ENCODE data around the gene ZNF566. TPM values are rescaled to one million over a fixed set of nuclear protein-coding genes. Genes with fewer than 3 reads are reported as not detected.

The ZNF566 gene
- total RNA-seq, 1 experiment from 2014 or later = 3.7 TPM

DNA sequence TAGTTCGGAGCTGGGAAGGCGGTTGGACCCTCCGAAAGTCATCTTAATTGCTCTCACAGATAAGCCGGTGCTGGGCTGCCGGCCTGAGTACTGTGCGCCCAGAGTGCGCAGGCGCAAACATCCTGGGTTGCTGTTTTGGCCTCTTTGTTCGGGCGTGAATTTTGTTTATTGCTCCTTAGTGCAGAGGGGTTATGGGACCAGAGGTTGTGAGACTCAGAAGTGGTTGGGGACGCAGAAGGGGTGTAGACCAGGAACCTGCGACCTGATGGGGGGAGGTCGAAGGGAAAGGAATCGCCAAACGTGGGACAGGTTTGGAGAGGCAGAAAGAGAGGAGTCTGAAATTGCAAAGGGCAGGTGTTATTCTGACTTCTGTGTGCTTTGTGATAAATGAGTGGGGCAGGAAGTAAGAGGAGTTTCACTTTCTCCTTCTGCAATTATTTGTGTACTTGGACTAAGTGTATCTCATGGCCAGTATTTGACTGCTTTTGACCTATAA, 607 bp upstream of the ZNF566 start:
- H3K4me3 ChIP-seq = peak overlapping the region; percentile 70
- no peaks in the 10 kb centered on the region for H3K27me3 ChIP-seq (replicated peaks)
- H3K27ac ChIP-seq = peak overlapping the region; percentile 88
- H3K4me1 ChIP-seq (replicated peaks) = peaks cover 8% of the 10 kb centered on the region; the same call in 1 of the 2 replicates
- DNase-seq (ENCODE audit: low read depth in 1 of 2, low spot score in 2 of 2) = peak in 1 of 2 experiments; percentile 76
- no peaks in the 10 kb centered on the region; the same call in 1 of the 2 replicates for H3K36me3 ChIP-seq
- peaks cover 5% of the 10 kb centered on the region for H3K9me3 ChIP-seq (replicated peaks)

GRCh38 chr19:36488846-36489117, 579 bp downstream of the ZNF566 start:
- Histone ChIP-seq H3K4me1 (replicated peaks) (peaks cover 8% of the 10 kb centered on the region; the same call in 1 of the 2 replicates), H3K4me3 (peak overlapping the region; percentile 70)
- DNase-seq (ENCODE audit: low read depth in 1 of 2, low spot score in 2 of 2) = no peak

GRCh38 chr19:36488118-36488845, 1.1 kb downstream of the ZNF566 start:
- Histone ChIP-seq H3K4me3 (peak overlapping the region; percentile 70), H3K27me3 (replicated peaks) (no peaks in the 10 kb centered on the region), H3K36me3 (no peaks in the 10 kb centered on the region; the same call in 1 of the 2 replicates), H3K27ac (no peak overlapping the region), H3K4me1 (replicated peaks) (peaks cover 8% of the 10 kb centered on the region; the same call in 1 of the 2 replicates), H3K9me3 (replicated peaks) (peaks cover 5% of the 10 kb centered on the region; the same call in 1 of the 2 replicates)
- no peak for DNase-seq (ENCODE audit: low read depth in 1 of 2, low spot score in 2 of 2)

More at GRCh38 chr19:36488846-36489117, 579 bp downstream of the ZNF566 start:
- Histone ChIP-seq H3K27ac (0 out of 2 replicates have a peak overlapping the region, but pooled peaks have one; percentile 88), H3K36me3 (no peaks in the 10 kb centered on the region; the same call in 1 of the 2 replicates), H3K9me3 (replicated peaks) (peaks cover 5% of the 10 kb centered on the region; the same call in 1 of the 2 replicates), H3K27me3 (replicated peaks) (no peaks in the 10 kb centered on the region)

GRCh38 chr19:36483653-36484052, 5.7 kb downstream of the ZNF566 start:
- H3K27me3 ChIP-seq (replicated peaks) = no peaks in the 10 kb centered on the region
- H3K36me3 ChIP-seq = no peaks in the 10 kb centered on the region; the same call in 1 of the 2 replicates
- 0 out of 2 replicates have a peak, but pooled peaks cover under 1% of the 10 kb centered on the region for H3K4me1 ChIP-seq (replicated peaks)
- no peak overlapping the region for H3K27ac ChIP-seq
- H3K4me3 ChIP-seq = no peak overlapping the region
- H3K9me3 ChIP-seq (replicated peaks) = peaks cover 9% of the 10 kb centered on the region; the same call in 1 of the 2 replicates
- DNase-seq (ENCODE audit: low read depth in 1 of 2, low spot score in 2 of 2) = no peak

GRCh38 chr19:36482876-36483275, 6.5 kb downstream of the ZNF566 start:
- Histone ChIP-seq H3K4me1 (replicated peaks) (no peaks in the 10 kb centered on the region), H3K27me3 (replicated peaks) (no peaks in the 10 kb centered on the region), H3K9me3 (replicated peaks) (0 out of 2 replicates have a peak, but pooled peaks cover 4% of the 10 kb centered on the region), H3K4me3 (no peak overlapping the region), H3K36me3 (no peaks in the 10 kb centered on the region; the same call in 1 of the 2 replicates), H3K27ac (no peak overlapping the region)
- no peak for DNase-seq (ENCODE audit: low read depth in 1 of 2, low spot score in 2 of 2)

GRCh38 chr19:36460046-36460445, 29.3 kb downstream of the ZNF566 start:
- 0 out of 2 replicates have a peak, but pooled peaks cover 9% of the 10 kb centered on the region for H3K9me3 ChIP-seq (replicated peaks)
- H3K4me3 ChIP-seq = no peak overlapping the region
- no peaks in the 10 kb centered on the region for H3K27me3 ChIP-seq (replicated peaks)
- no peaks in the 10 kb centered on the region for H3K4me1 ChIP-seq (replicated peaks)
- H3K27ac ChIP-seq = no peak overlapping the region
- no peaks in the 10 kb centered on the region for H3K36me3 ChIP-seq
- no peak for DNase-seq (ENCODE audit: low read depth in 1 of 2, low spot score in 2 of 2)

DNA sequence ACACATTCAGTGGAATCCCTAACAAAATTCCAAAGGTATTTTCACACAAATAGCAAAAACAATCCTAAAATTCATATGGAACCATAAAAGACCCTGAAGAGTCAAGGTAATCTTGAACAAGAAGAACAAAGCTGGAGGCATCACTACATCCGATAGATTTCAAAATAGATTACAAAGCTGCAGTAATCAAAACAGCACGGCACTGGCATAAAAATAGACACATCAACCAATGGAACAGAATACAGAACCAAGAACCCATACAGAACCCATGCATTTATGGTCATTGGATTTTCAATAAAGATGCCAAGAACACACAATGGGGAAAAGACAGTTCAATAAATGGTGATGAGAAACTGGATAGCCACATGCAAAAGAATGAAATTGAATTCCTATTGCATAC, 32.5 kb downstream of the ZNF566 start:
- Histone ChIP-seq H3K4me3 (no peak overlapping the region), H3K4me1 (replicated peaks) (no peaks in the 10 kb centered on the region), H3K9me3 (replicated peaks) (peaks cover 9% of the 10 kb centered on the region; the same call in 1 of the 2 replicates), H3K27me3 (replicated peaks) (no peaks in the 10 kb centered on the region), H3K36me3 (no peaks in the 10 kb centered on the region), H3K27ac (no peak overlapping the region)
- no peak for DNase-seq (ENCODE audit: low read depth in 1 of 2, low spot score in 2 of 2)

GRCh38 chr19:36449059-36449670, 40.2 kb downstream of the ZNF566 start:
- no peak overlapping the region for H3K27ac ChIP-seq
- H3K36me3 ChIP-seq = peaks cover 12% of the 10 kb centered on the region
- H3K9me3 ChIP-seq (replicated peaks) = peaks cover 22% of the 10 kb centered on the region
- H3K4me3 ChIP-seq = no peak overlapping the region
- H3K4me1 ChIP-seq (replicated peaks) = no peaks in the 10 kb centered on the region
- H3K27me3 ChIP-seq (replicated peaks) = no peaks in the 10 kb centered on the region
- no peak for DNase-seq (ENCODE audit: low read depth in 1 of 2, low spot score in 2 of 2)

DNA sequence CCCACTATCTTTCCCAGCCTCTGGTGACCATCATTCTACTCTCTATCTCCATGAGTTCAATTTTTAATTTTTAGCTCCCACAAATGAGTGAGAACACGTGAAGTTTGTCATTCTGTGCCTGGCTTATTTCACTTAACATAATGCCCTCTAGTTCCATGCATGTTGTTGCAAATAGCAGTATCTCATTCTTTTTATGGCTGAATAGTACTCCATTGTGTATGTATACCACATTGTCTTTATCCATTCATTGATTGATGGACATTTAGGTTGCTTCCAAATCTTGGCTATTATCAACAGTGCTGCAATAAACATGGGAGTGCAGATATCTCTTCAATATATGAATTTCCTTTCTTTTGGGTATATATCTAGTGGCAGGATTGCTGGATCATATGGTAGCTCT, 48.0 kb downstream of the ZNF566 start:
- Histone ChIP-seq H3K9me3 (replicated peaks) (peaks cover 12% of the 10 kb centered on the region; the same call in 1 of the 2 replicates), H3K27me3 (replicated peaks) (no peaks in the 10 kb centered on the region), H3K4me3 (no peak overlapping the region), H3K36me3 (no peaks in the 10 kb centered on the region), H3K4me1 (replicated peaks) (no peaks in the 10 kb centered on the region), H3K27ac (no peak overlapping the region)
- DNase-seq (ENCODE audit: low read depth in 1 of 2, low spot score in 2 of 2) = no peak

GRCh38 chr19:36436531-36436930, 52.8 kb downstream of the ZNF566 start:
- Histone ChIP-seq H3K9me3 (replicated peaks) (no peaks in the 10 kb centered on the region; the same call in 1 of the 2 replicates), H3K4me3 (no peak overlapping the region), H3K4me1 (replicated peaks) (no peaks in the 10 kb centered on the region), H3K27me3 (replicated peaks) (no peaks in the 10 kb centered on the region), H3K27ac (no peak overlapping the region), H3K36me3 (no peaks in the 10 kb centered on the region)
- no peak for DNase-seq (ENCODE audit: low read depth in 1 of 2, low spot score in 2 of 2)

DNA sequence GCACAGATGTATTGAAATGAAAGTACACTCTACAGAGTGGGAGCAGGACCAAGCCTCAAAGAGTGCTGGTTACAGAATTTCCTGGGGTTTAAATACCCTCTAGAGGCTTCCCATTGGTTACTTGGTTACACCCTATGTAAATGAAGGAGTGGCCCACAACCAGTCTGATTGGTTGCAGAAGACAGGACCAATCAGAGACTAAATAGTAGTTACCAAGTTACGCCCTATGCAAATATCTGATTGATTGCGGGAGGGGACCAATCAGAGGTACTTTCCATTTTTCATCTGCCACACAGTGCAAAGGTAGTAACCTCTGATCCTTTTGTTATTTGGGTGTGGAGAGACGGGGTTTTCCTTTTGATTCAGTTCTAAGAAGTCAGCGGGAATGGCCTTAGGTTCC, 65.4 kb downstream of the ZNF566 start:
- Histone ChIP-seq H3K4me3 (no peak overlapping the region), H3K27ac (no peak overlapping the region), H3K9me3 (replicated peaks) (peaks cover 10% of the 10 kb centered on the region; the same call in 1 of the 2 replicates), H3K36me3 (no peaks in the 10 kb centered on the region), H3K4me1 (replicated peaks) (no peaks in the 10 kb centered on the region), H3K27me3 (replicated peaks) (no peaks in the 10 kb centered on the region)
- no peak for DNase-seq (ENCODE audit: low read depth in 1 of 2, low spot score in 2 of 2)

DNA sequence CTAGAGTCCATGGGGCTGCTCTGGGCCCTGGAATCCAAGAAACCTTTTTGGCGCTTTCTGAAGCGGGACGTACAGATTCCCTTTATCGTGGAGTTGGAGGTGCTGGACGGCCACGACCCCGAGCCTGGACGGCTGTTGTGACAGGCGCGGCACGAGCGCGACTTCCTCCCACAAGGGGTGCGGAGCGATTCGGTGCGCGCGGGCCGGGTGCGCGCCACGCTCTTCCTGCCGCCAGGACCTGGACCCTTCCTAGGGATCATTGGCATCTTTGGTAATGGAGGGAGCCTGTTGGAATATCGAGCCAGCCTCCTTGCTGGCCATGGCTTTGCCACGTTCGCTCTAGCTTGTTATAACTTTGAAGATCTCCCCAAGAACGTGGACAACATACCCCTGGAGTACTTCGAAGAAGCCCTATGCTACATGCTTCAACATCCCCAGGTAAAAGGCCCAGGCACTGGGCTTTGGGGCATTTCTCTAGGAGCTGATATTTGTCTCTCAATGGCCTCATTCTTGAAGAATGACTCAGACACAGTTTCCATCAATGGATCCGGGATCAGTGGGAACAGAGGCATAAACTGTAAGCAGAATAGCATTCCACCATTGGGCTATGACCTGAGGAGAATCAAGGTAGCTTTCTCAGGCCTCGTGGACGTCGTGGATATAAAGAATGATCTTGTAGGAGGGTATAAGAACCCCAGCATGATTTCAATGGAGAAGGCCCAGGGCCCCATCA, 67.4 kb downstream of the ZNF566 start:
- H3K27ac ChIP-seq = no peak overlapping the region
- H3K36me3 ChIP-seq = peaks cover 4% of the 10 kb centered on the region; the same call in 1 of the 2 replicates
- 0 out of 2 replicates have a peak, but pooled peaks cover 6% of the 10 kb centered on the region for H3K4me1 ChIP-seq (replicated peaks)
- no peaks in the 10 kb centered on the region for H3K27me3 ChIP-seq (replicated peaks)
- no peak overlapping the region for H3K4me3 ChIP-seq
- no peak for DNase-seq (ENCODE audit: low read depth in 1 of 2, low spot score in 2 of 2)
- peaks cover 8% of the 10 kb centered on the region; the same call in 1 of the 2 replicates for H3K9me3 ChIP-seq (replicated peaks)

- no peak for DNase-seq (ENCODE audit: low read depth in 1 of 2, low spot score in 2 of 2)
- peaks cover 4% of the 10 kb centered on the region; the same call in 1 of the 2 replicates for H3K36me3 ChIP-seq
Observed at GRCh38 chr19:36420961-36421748, 68.2 kb downstream of the ZNF566 start.

More at GRCh38 chr19:36420961-36421748, 68.2 kb downstream of the ZNF566 start:
- Histone ChIP-seq H3K4me3 (no peak overlapping the region), H3K4me1 (replicated peaks) (0 out of 2 replicates have a peak, but pooled peaks cover 6% of the 10 kb centered on the region), H3K27ac (no peak overlapping the region), H3K27me3 (replicated peaks) (no peaks in the 10 kb centered on the region), H3K9me3 (replicated peaks) (peaks cover 8% of the 10 kb centered on the region; the same call in 1 of the 2 replicates)

Measured in SJSA1 (cell line).